Measurements from ENCODE around the gene VWA3B.

The VWA3B gene

GRCh38 chr2:98350411-98350810, 263.4 kb downstream of the VWA3B start:
- Histone ChIP-seq H3K79me1 (ENCODE audit: low read depth, low read length) (no peaks in the 10 kb centered on the region), H2AFZ (ENCODE audit: low read length) (no peak overlapping the region), H4K8ac (ENCODE audit: low read depth, low read length) (no peak overlapping the region), H3K4me2 (ENCODE audit: insufficient read depth, low read length, poor library complexity, severe bottlenecking) (no peak overlapping the region), H3K4ac (ENCODE audit: low read length) (no peak overlapping the region), H3K4me3 (ENCODE audit: low read length in 2 of 2) (no peak overlapping the region), H2BK12ac (ENCODE audit: low read length) (no peak overlapping the region), H3K18ac (ENCODE audit: low read length) (no peak overlapping the region), H3K14ac (ENCODE audit: low read length) (no peak overlapping the region), H3K4me1 (ENCODE audit: control insufficient read depth in 2 of 2, insufficient read depth in 1 of 2, low read depth in 1 of 2, low read length in 2 of 2) (peaks cover 7 to 24% of the 10 kb centered on the region in 2 donors), H3K27me3 (ENCODE audit: control insufficient read depth in 3 of 3, insufficient read depth in 3 of 3, low read depth in 1 of 3, low read length in 3 of 3) (peaks cover 12 to 54% (median 32%) of the 10 kb centered on the region in 3 experiments), H3K9ac (ENCODE audit: low read depth, low read length, poor library complexity) (no peak overlapping the region), H2BK120ac (ENCODE audit: low read depth, low read length) (no peak overlapping the region), H2BK15ac (ENCODE audit: low read length) (no peak overlapping the region), H2AK5ac (ENCODE audit: low read depth, low read length) (no peak overlapping the region), H3K27ac (replicated peaks; ENCODE audit: low read length) (no peak overlapping the region), H4K91ac (ENCODE audit: low read depth, low read length, poor library complexity) (no peak overlapping the region), H3K9me3 (replicated peaks in 1 of 2; ENCODE audit: control insufficient read depth in 2 of 2, insufficient read depth in 1 of 2, low read depth in 1 of 2, low read length in 2 of 2) (peaks cover 3 to 10% of the 10 kb centered on the region in 2 donors), H2BK5ac (ENCODE audit: low read length) (no peak overlapping the region), H3K36me3 (replicated peaks in 1 of 2; ENCODE audit: control insufficient read depth in 2 of 2, insufficient read depth in 2 of 2, low read length in 2 of 2) (no peaks in the 10 kb centered on the region), H3K23ac (ENCODE audit: low read depth, low read length, poor library complexity) (no peak overlapping the region)
- no peak for DNase-seq (ENCODE audit: low spot score)
- no CpG with 5 or more reads among the region's 1 CpG for WGBS, 2 donors (ENCODE audit: extremely low coverage in 2 of 2, insufficient read length in 2 of 2, insufficient replicate concordance in 1 of 2)

DNA sequence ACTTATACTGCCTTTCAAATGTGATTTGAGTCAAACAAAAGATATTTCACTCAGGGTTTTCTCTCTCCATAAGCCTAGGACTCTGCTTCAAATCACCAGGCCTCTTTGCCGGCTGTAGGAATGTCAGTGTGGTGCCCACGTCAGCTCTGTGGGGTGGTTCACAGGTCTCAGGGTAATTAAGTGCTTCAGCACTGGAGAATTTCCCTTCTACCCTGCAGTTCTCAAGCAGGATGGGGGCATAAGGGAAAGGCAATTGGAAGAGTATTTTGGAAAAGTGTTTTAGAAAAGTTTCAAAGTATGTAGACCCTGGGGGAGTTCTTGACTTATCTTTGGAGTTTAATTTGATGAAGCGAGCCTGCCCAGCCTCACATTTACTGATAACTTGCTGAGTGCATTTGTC, 268.9 kb downstream of the VWA3B start:
- no peaks in the 10 kb centered on the region for H3K79me1 ChIP-seq (ENCODE audit: low read depth, low read length)
- H3K36me3 ChIP-seq (replicated peaks in 1 of 2; ENCODE audit: control insufficient read depth in 2 of 2, insufficient read depth in 2 of 2, low read length in 2 of 2), result no peaks in the 10 kb centered on the region
- H3K18ac ChIP-seq (ENCODE audit: low read length), result no peak overlapping the region
- H3K4me3 ChIP-seq (ENCODE audit: low read length in 2 of 2), result no peak overlapping the region
- H4K91ac ChIP-seq (ENCODE audit: low read depth, low read length, poor library complexity), result no peak overlapping the region
- H3K4me2 ChIP-seq (ENCODE audit: insufficient read depth, low read length, poor library complexity, severe bottlenecking), result no peak overlapping the region
- no peak overlapping the region for H3K23ac ChIP-seq (ENCODE audit: low read depth, low read length, poor library complexity)
- H2BK12ac ChIP-seq (ENCODE audit: low read length), result no peak overlapping the region
- H3K4ac ChIP-seq (ENCODE audit: low read length), result no peak overlapping the region
- no peak overlapping the region for H4K8ac ChIP-seq (ENCODE audit: low read depth, low read length)
- no peak overlapping the region for H3K14ac ChIP-seq (ENCODE audit: low read length)
- no peak overlapping the region for H2BK120ac ChIP-seq (ENCODE audit: low read depth, low read length)
- peaks cover 0 to 3% (median 0%) of the 10 kb centered on the region in 3 experiments for H3K27me3 ChIP-seq (ENCODE audit: control insufficient read depth in 3 of 3, insufficient read depth in 3 of 3, low read depth in 1 of 3, low read length in 3 of 3)
- H2AK5ac ChIP-seq (ENCODE audit: low read depth, low read length), result no peak overlapping the region
- H3K27ac ChIP-seq (replicated peaks; ENCODE audit: low read length), result no peak overlapping the region
- peaks cover 3 to 9% of the 10 kb centered on the region in 2 donors for H3K9me3 ChIP-seq (replicated peaks in 1 of 2; ENCODE audit: control insufficient read depth in 2 of 2, insufficient read depth in 1 of 2, low read depth in 1 of 2, low read length in 2 of 2)
- no CpG with 5 or more reads among the region's 3 CpGs for WGBS, 2 donors (ENCODE audit: extremely low coverage in 2 of 2, insufficient read length in 2 of 2, insufficient replicate concordance in 1 of 2)
- no peak overlapping the region for H2BK5ac ChIP-seq (ENCODE audit: low read length)
- no peak for DNase-seq (ENCODE audit: low spot score)
- H3K4me1 ChIP-seq (ENCODE audit: control insufficient read depth in 2 of 2, insufficient read depth in 1 of 2, low read depth in 1 of 2, low read length in 2 of 2), result no peaks in the 10 kb centered on the region
- no peak overlapping the region for H2BK15ac ChIP-seq (ENCODE audit: low read length)
- no peak overlapping the region for H2AFZ ChIP-seq (ENCODE audit: low read length)
- H3K9ac ChIP-seq (ENCODE audit: low read depth, low read length, poor library complexity), result no peak overlapping the region

- no peak overlapping the region for H3K9ac ChIP-seq (ENCODE audit: low read depth, low read length, poor library complexity)
- H3K4me2 ChIP-seq (ENCODE audit: insufficient read depth, low read length, poor library complexity, severe bottlenecking), result no peak overlapping the region
- H2AFZ ChIP-seq (ENCODE audit: low read length), result no peak overlapping the region
- H3K36me3 ChIP-seq (replicated peaks in 1 of 2; ENCODE audit: control insufficient read depth in 2 of 2, insufficient read depth in 2 of 2, low read length in 2 of 2), result no peaks in the 10 kb centered on the region
- H2BK15ac ChIP-seq (ENCODE audit: low read length), result no peak overlapping the region
- no peaks in the 10 kb centered on the region for H3K4me1 ChIP-seq (ENCODE audit: control insufficient read depth in 2 of 2, insufficient read depth in 1 of 2, low read depth in 1 of 2, low read length in 2 of 2)
- H2BK120ac ChIP-seq (ENCODE audit: low read depth, low read length), result no peak overlapping the region
- H3K18ac ChIP-seq (ENCODE audit: low read length), result no peak overlapping the region
- no peaks in the 10 kb centered on the region for H3K27me3 ChIP-seq (ENCODE audit: control insufficient read depth in 3 of 3, insufficient read depth in 3 of 3, low read depth in 1 of 3, low read length in 3 of 3)
- H3K79me1 ChIP-seq (ENCODE audit: low read depth, low read length), result no peaks in the 10 kb centered on the region
- no peak overlapping the region for H3K14ac ChIP-seq (ENCODE audit: low read length)
- no peak overlapping the region for H3K27ac ChIP-seq (replicated peaks; ENCODE audit: low read length)
- no peak overlapping the region for H2BK5ac ChIP-seq (ENCODE audit: low read length)
- DNase-seq (ENCODE audit: low spot score), result no peak
- H4K8ac ChIP-seq (ENCODE audit: low read depth, low read length), result no peak overlapping the region
- H3K4ac ChIP-seq (ENCODE audit: low read length), result no peak overlapping the region
- peaks cover 3 to 7% of the 10 kb centered on the region in 2 donors for H3K9me3 ChIP-seq (replicated peaks in 1 of 2; ENCODE audit: control insufficient read depth in 2 of 2, insufficient read depth in 1 of 2, low read depth in 1 of 2, low read length in 2 of 2)
- no peak overlapping the region for H3K4me3 ChIP-seq (ENCODE audit: low read length in 2 of 2)
- H3K23ac ChIP-seq (ENCODE audit: low read depth, low read length, poor library complexity), result no peak overlapping the region
- no peak overlapping the region for H4K91ac ChIP-seq (ENCODE audit: low read depth, low read length, poor library complexity)
- WGBS, 2 donors (ENCODE audit: extremely low coverage in 2 of 2, insufficient read length in 2 of 2, insufficient replicate concordance in 1 of 2), result no CpG with 5 or more reads among the region's 7 CpGs
- H2BK12ac ChIP-seq (ENCODE audit: low read length), result no peak overlapping the region
- no peak overlapping the region for H2AK5ac ChIP-seq (ENCODE audit: low read depth, low read length)
Measured at GRCh38 chr2:98356729-98357128, 269.8 kb downstream of the VWA3B start.

- Histone ChIP-seq H2AFZ (ENCODE audit: low read length) (no peak overlapping the region), H3K27me3 (ENCODE audit: control insufficient read depth in 3 of 3, insufficient read depth in 3 of 3, low read depth in 1 of 3, low read length in 3 of 3) (no peaks in the 10 kb centered on the region), H2BK5ac (ENCODE audit: low read length) (no peak overlapping the region), H3K18ac (ENCODE audit: low read length) (no peak overlapping the region), H3K4me1 (ENCODE audit: control insufficient read depth in 2 of 2, insufficient read depth in 1 of 2, low read depth in 1 of 2, low read length in 2 of 2) (no peaks in the 10 kb centered on the region), H2AK5ac (ENCODE audit: low read depth, low read length) (no peak overlapping the region), H3K23ac (ENCODE audit: low read depth, low read length, poor library complexity) (no peak overlapping the region), H3K4ac (ENCODE audit: low read length) (no peak overlapping the region), H2BK12ac (ENCODE audit: low read length) (no peak overlapping the region), H3K27ac (replicated peaks; ENCODE audit: low read length) (no peak overlapping the region), H3K36me3 (replicated peaks in 1 of 2; ENCODE audit: control insufficient read depth in 2 of 2, insufficient read depth in 2 of 2, low read length in 2 of 2) (no peaks in the 10 kb centered on the region), H3K14ac (ENCODE audit: low read length) (no peak overlapping the region), H3K79me1 (ENCODE audit: low read depth, low read length) (no peaks in the 10 kb centered on the region), H4K8ac (ENCODE audit: low read depth, low read length) (no peak overlapping the region), H3K9me3 (replicated peaks in 1 of 2; ENCODE audit: control insufficient read depth in 2 of 2, insufficient read depth in 1 of 2, low read depth in 1 of 2, low read length in 2 of 2) (peaks cover 3 to 7% of the 10 kb centered on the region in 2 donors), H2BK15ac (ENCODE audit: low read length) (no peak overlapping the region), H3K4me2 (ENCODE audit: insufficient read depth, low read length, poor library complexity, severe bottlenecking) (no peak overlapping the region), H3K4me3 (ENCODE audit: low read length in 2 of 2) (no peak overlapping the region), H4K91ac (ENCODE audit: low read depth, low read length, poor library complexity) (no peak overlapping the region), H3K9ac (ENCODE audit: low read depth, low read length, poor library complexity) (no peak overlapping the region), H2BK120ac (ENCODE audit: low read depth, low read length) (no peak overlapping the region)
- DNase-seq (ENCODE audit: low spot score), result no peak
- no CpG with 5 or more reads among the region's 3 CpGs for WGBS, 2 donors (ENCODE audit: extremely low coverage in 2 of 2, insufficient read length in 2 of 2, insufficient replicate concordance in 1 of 2)
Measured at GRCh38 chr2:98357849-98358248, 270.9 kb downstream of the VWA3B start.

Measured in neuronal stem cell (in vitro differentiated cells).